SH-SY5Y (cell line): ENCODE data around the gene MRPL24.

Source experiments
- GATA2 ChIP-seq: IDR thresholded peaks from 2 replicates; pipeline ENCODE4 v1.6.1; 2011; ENCODE audit warnings: mild to moderate bottlenecking, low read depth, low read length
- GATA3 ChIP-seq: IDR thresholded peaks from 2 replicates; pipeline ENCODE4 v1.6.1; 2011; ENCODE audit warnings: low read depth, mild to moderate bottlenecking, low read length, moderate library complexity

- TF ChIP-seq GATA3 (no peak), GATA2 (no peak)
Measured at GRCh38 chr1:156691665-156692440, 49.0 kb downstream of the MRPL24 start.
